Amygdala (tissue), 56 donors: Measurements from ENCODE around the gene ZNF774.
A peak's percentile ranks its signal among the peaks of the same experiment; 100 is the strongest.
"Not testable (repeated sequence)": the region's sequence is repeated elsewhere in the genome, so short reads cannot be mapped to it uniquely, and the experiment has no call there.

Source experiments
- DNase-seq, 56 donors: peaks; one replicate each; lab custom pipeline; 2025; lab: John Stamatoyannopoulos, UW

ZNF774 gene

GRCh38 chr15:90387534-90388461 is 35.7 kb downstream of the ZNF774 start, which contains the start of gene IQGAP1:
Gene IQGAP1, plus strand, starts transcription at chr15:90388242. Its CDS starts 100 bp downstream, at chr15:90388342.
- peak; percentile 27 to 97 (median 90) for DNase-seq

GRCh38 chr15:90388462-90389380 is 36.6 kb downstream of the ZNF774 start:
- peak in 20 of 56 donors; percentile 12 to 61 (median 36) for DNase-seq

- DNase-seq: no peak
These were observed 37.4 kb downstream of the ZNF774 start for GRCh38 chr15:90389513-90389912.

GRCh38 chr15:90393040-90393439 is 41.0 kb downstream of the ZNF774 start:
- no peak for DNase-seq

- no peak for DNase-seq
These were observed 42.0 kb downstream of the ZNF774 start for GRCh38 chr15:90394074-90394473.

- DNase-seq: no peak
These were observed 42.8 kb downstream of the ZNF774 start for GRCh38 chr15:90394748-90395442.

- DNase-seq: no peak
These were observed 44.2 kb downstream of the ZNF774 start for GRCh38 chr15:90396321-90396720.

- DNase-seq: no peak
These were observed 48.1 kb downstream of the ZNF774 start for GRCh38 chr15:90400005-90400758.

GRCh38 chr15:90400759-90401314 is 48.8 kb downstream of the ZNF774 start:
- DNase-seq: peak in 3 of 56 donors; percentile 13 to 26 (median 14)

GRCh38 chr15:90401495-90401894 is 49.4 kb downstream of the ZNF774 start:
- DNase-seq: no peak

- DNase-seq: no peak
These were observed 50.1 kb downstream of the ZNF774 start for GRCh38 chr15:90402223-90402622.

GRCh38 chr15:90402767-90403166 is 50.7 kb downstream of the ZNF774 start:
- DNase-seq: no peak

- no peak for DNase-seq
These were observed 53.0 kb downstream of the ZNF774 start for GRCh38 chr15:90405055-90405607.

- DNase-seq: no peak
These were observed 55.3 kb downstream of the ZNF774 start for GRCh38 chr15:90407336-90407735.

GRCh38 chr15:90407871-90408317 is 55.8 kb downstream of the ZNF774 start:
- no peak for DNase-seq

GRCh38 chr15:90408657-90409056 is 56.6 kb downstream of the ZNF774 start:
- DNase-seq: no peak

- DNase-seq: not testable (repeated sequence)
These were observed 57.5 kb downstream of the ZNF774 start for GRCh38 chr15:90409587-90409986.

GRCh38 chr15:90410316-90410715 is 58.2 kb downstream of the ZNF774 start:
- not testable (repeated sequence) for DNase-seq

- no peak for DNase-seq
These were observed 59.1 kb downstream of the ZNF774 start for GRCh38 chr15:90411176-90411575.
